Uterus (tissue), 2 donors: ENCODE measurements around the gene LMNB1.

Experiments
- POLR2A ChIP-seq, 2 donors: fragments of 450-650 bp; IDR thresholded peaks; one replicate each; pipeline ENCODE4 v1.6.1; 2016; ENCODE audit warnings: antibody characterized with exemption in 2 of 2, mild to moderate bottlenecking in 1 of 2, moderate library complexity in 1 of 2
- TF ChIP-seq, protein P1 (sequence below), 4 experiments: fragments of 200-600 bp in 2 of 4; fragments of 450-650 bp in 2 of 4; sonication (generic) in 2 of 4; IDR thresholded peaks; one replicate each; pipeline ENCODE4 v1.5.1; 2016 to 2019; ENCODE audit warnings: antibody characterized with exemption in 4 of 4, mild to moderate bottlenecking in 2 of 4, moderate library complexity in 1 of 4

DNA sequence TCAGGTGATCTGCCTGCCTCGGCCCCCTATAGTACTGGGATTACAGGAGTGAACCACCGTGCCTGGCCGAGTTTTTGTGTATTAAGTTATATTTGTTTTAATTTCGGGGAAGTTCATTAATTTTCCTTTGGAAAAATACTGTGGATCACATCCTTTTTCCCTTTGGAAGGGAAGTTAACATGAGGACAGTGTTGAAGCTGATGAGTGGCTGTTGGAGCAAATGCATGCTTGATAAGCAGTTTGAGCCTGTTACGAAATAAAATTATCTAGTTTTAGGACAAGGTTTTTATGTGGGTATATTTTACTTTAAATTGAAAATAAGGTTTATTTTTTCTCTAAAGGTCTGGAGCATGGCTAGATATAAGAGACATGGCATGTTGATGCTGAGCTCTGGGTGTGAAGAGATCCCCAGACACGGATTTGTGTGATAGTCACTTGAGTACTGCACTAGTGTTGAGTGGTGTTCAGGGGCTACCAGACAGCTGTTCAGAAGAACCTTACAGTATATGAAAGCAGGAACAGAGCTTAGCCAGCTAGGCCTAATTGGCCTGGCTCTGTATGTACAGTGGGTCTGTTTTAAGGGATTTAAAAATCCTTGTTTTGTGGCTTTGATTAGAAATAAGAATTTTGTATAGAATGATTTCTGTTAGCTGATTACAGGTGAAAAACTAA, 17.4 kb downstream of the LMNB1 start:
- TF ChIP-seq, protein P1, sequence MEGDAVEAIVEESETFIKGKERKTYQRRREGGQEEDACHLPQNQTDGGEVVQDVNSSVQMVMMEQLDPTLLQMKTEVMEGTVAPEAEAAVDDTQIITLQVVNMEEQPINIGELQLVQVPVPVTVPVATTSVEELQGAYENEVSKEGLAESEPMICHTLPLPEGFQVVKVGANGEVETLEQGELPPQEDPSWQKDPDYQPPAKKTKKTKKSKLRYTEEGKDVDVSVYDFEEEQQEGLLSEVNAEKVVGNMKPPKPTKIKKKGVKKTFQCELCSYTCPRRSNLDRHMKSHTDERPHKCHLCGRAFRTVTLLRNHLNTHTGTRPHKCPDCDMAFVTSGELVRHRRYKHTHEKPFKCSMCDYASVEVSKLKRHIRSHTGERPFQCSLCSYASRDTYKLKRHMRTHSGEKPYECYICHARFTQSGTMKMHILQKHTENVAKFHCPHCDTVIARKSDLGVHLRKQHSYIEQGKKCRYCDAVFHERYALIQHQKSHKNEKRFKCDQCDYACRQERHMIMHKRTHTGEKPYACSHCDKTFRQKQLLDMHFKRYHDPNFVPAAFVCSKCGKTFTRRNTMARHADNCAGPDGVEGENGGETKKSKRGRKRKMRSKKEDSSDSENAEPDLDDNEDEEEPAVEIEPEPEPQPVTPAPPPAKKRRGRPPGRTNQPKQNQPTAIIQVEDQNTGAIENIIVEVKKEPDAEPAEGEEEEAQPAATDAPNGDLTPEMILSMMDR (IDR thresholded peaks at IDR 0.05) = no peak
- no peak for TF ChIP-seq POLR2A (IDR thresholded peaks at IDR 0.05)
